ENCODE data around the gene ERBB4. TPM values are rescaled to one million over a fixed set of nuclear protein-coding genes. Genes with fewer than 3 reads are reported as not detected.

The ERBB4 gene
- total and polyA plus RNA-seq, 7 donors: 0.07 to 7.5 (median 2.0) TPM

DNA sequence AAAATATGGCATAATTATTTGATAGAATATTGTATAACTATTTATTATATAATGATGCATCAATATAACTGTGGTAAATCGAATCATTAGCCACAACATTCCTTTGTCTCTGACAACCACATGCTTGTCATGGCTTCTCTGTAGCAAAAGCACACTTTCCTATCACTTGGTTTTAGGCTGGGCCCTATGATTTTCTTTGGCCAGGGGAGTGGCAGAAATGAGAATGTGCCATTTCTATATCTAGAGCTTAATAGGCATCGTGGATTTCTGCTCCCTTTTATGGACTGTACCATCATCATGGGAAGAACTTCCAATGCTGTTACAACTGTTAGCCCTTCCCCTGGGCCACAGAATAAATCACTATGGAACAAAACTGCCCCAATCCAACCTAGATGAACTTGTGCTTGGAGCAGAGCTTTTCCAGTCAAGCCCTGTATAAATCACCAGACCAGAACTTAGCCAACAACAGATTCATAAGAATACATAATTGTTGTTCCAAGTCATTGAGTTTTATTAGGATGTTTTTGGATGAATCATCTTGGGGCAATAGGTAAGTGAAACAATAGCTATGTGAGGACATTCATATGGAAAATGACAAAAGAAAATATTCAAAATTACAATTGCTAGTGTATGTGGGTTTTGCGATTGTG is 715.8 kb downstream of the ERBB4 start:
- TF ChIP-seq, protein P1, sequence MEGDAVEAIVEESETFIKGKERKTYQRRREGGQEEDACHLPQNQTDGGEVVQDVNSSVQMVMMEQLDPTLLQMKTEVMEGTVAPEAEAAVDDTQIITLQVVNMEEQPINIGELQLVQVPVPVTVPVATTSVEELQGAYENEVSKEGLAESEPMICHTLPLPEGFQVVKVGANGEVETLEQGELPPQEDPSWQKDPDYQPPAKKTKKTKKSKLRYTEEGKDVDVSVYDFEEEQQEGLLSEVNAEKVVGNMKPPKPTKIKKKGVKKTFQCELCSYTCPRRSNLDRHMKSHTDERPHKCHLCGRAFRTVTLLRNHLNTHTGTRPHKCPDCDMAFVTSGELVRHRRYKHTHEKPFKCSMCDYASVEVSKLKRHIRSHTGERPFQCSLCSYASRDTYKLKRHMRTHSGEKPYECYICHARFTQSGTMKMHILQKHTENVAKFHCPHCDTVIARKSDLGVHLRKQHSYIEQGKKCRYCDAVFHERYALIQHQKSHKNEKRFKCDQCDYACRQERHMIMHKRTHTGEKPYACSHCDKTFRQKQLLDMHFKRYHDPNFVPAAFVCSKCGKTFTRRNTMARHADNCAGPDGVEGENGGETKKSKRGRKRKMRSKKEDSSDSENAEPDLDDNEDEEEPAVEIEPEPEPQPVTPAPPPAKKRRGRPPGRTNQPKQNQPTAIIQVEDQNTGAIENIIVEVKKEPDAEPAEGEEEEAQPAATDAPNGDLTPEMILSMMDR (IDR thresholded peaks at IDR 0.05): no peak
- DNase-seq (no peak), ATAC-seq (no peak)
- intact Hi-C loops (cut with DNase I): no loop called here
- Histone ChIP-seq H3K27me3 (ENCODE audit: insufficient read depth in 3 of 3, low read length in 2 of 3) (no peaks in the 10 kb centered on the region), H3K4me1 (no peaks in the 10 kb centered on the region), H3K27ac (no peak overlapping the region), H3K36me3 (ENCODE audit: insufficient read depth in 1 of 2, low read depth in 1 of 2) (no peaks in the 10 kb centered on the region), H3K9me3 (no peaks in the 10 kb centered on the region), H3K4me3 (no peak overlapping the region)
- WGBS, 3 donors: 66 to 91% (median 71%) methylated on average over 3 of the region's 3 CpGs

GRCh38 chr2:211816754-211817153 is 721.8 kb downstream of the ERBB4 start:
- DNase-seq (no peak), ATAC-seq (no peak)
- no peaks in the 10 kb centered on the region for H3K27me3 ChIP-seq (ENCODE audit: insufficient read depth in 3 of 3, low read length in 2 of 3)
- no peaks in the 10 kb centered on the region for H3K9me3 ChIP-seq
- H3K36me3 ChIP-seq (ENCODE audit: insufficient read depth in 1 of 2, low read depth in 1 of 2): no peaks in the 10 kb centered on the region
- WGBS, 3 donors: 63 to 72% (median 70%) methylated on average over 1 of the region's 1 CpG
- TF ChIP-seq, protein P1 (IDR thresholded peaks at IDR 0.05): no peak
- H3K27ac ChIP-seq: no peak overlapping the region
- intact Hi-C loops (cut with DNase I): no loop called here
- H3K4me1 ChIP-seq: no peaks in the 10 kb centered on the region
- no peak overlapping the region for H3K4me3 ChIP-seq

- Histone ChIP-seq H3K36me3 (ENCODE audit: insufficient read depth in 1 of 2, low read depth in 1 of 2) (no peaks in the 10 kb centered on the region), H3K27ac (no peak overlapping the region), H3K9me3 (no peaks in the 10 kb centered on the region), H3K4me1 (no peaks in the 10 kb centered on the region), H3K4me3 (no peak overlapping the region), H3K27me3 (ENCODE audit: insufficient read depth in 3 of 3, low read length in 2 of 3) (no peaks in the 10 kb centered on the region)
- WGBS, 3 donors: 71 to 82% (median 73%) methylated on average over 4 of the region's 4 CpGs
- no peak for ATAC-seq
- TF ChIP-seq, protein P1 (IDR thresholded peaks at IDR 0.05): no peak
- no peak for DNase-seq
- intact Hi-C loops (cut with DNase I): no loop called here
Observed at GRCh38 chr2:211812587-211812986, 726.0 kb downstream of the ERBB4 start.

DNA sequence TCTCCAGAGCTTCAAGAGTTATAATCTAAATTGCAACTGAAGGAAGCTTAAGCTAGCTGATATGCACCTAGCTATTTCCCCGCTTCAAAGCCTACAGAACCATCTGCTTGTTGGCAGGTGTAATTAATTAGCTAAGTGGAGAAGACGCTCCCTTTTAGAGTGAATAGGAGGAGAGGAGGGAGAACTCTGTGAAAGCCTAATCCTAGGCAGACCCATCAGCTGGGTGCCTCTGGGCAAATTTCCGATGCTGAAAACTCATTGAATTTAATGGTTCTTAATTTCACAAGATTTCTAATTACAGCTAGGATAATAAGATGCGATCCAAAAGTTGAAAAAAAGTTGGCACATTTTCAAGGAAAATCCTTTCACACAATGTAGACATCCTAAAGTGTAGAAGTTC is 735.9 kb downstream of the ERBB4 start:
- Histone ChIP-seq H3K36me3 (ENCODE audit: insufficient read depth in 1 of 2, low read depth in 1 of 2) (no peaks in the 10 kb centered on the region), H3K4me1 (no peaks in the 10 kb centered on the region), H3K27me3 (ENCODE audit: insufficient read depth in 3 of 3, low read length in 2 of 3) (no peaks in the 10 kb centered on the region), H3K27ac (no peak overlapping the region), H3K9me3 (no peaks in the 10 kb centered on the region), H3K4me3 (no peak overlapping the region)
- 69 to 75% (median 74%) methylated on average over 4 of the region's 4 CpGs for WGBS, 3 donors
- intact Hi-C loops (cut with DNase I): no loop called here
- no peak for DNase-seq
- TF ChIP-seq, protein P1 (IDR thresholded peaks at IDR 0.05): no peak
- no peak for ATAC-seq

DNA sequence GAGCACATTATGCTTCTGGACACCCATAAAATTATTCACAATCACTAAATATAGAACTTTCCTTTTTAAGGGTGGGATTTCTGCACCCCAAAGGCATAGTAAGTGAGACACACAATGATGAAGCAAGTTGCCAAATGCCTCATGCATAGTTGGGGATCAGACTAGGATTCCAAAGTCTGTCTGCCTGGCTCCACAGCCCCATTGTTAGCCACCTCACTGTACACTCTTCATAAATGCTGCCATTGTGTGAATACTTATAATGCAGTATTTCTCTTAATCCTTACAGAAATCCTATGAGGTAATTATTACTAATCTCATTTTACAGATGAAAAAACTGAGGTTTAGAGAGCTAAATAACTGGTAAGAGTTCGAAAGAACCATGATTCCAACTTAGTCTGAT is 738.6 kb downstream of the ERBB4 start:
- ATAC-seq: no peak
- intact Hi-C loops (cut with DNase I): no loop called here
- 65 to 72% (median 71%) methylated on average over 1 of the region's 1 CpG for WGBS, 3 donors
- Histone ChIP-seq H3K4me1 (no peaks in the 10 kb centered on the region), H3K4me3 (no peak overlapping the region), H3K9me3 (no peaks in the 10 kb centered on the region), H3K27ac (no peak overlapping the region), H3K36me3 (ENCODE audit: insufficient read depth in 1 of 2, low read depth in 1 of 2) (no peaks in the 10 kb centered on the region), H3K27me3 (ENCODE audit: insufficient read depth in 3 of 3, low read length in 2 of 3) (no peaks in the 10 kb centered on the region)
- TF ChIP-seq, protein P1 (IDR thresholded peaks at IDR 0.05): no peak
- no peak for DNase-seq
